ENCODE results near the gene HSP90AA1.

Gene HSP90AA1

DNA sequence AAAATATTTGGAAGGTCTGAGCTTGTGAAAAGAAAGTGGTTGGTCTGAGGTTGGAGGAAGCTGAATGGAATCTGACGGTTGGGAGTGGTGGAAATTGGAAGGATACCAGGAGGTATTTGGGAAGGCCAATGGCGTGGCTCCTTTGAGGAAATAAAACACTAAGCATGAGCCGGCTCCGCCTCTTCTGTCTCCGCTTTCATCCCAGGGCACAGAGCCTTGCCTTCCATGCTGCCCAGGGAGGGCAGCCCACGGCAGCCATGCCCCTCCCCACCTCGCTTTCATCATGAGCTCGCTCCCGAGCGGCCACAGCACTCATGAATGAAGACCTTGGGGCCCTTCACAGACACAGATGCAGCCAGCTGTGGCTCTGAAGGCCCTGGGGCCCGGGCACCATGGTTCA lies 36.2 kb downstream of the HSP90AA1 start:
- peaks cover 39% of the 10 kb centered on the region for H3K36me3 ChIP-seq (replicated peaks; ENCODE audit: low read depth, low read length)
- H3K27me3 ChIP-seq (ENCODE audit: low read depth, low read length): no peaks in the 10 kb centered on the region
- no peak overlapping the region for H3K9ac ChIP-seq (ENCODE audit: low read length)

DNA sequence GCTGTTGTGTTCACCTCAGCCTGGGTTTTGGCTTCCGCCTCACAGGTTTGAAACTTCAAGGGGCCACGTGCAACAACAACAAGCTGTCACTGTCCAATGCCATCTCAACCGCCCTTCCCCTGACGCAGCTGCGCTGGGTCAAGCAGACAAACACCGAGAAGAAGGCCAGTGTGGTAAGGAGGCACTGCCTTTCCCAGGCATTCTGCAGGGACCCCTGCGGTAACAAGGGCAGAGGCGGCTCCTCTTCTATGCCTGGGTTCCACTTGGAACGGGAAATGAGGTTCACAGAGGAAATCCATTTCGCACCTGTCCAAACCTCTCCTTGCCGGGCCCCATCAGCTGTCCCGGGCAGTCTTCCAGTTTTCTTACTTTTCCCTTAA lies 36.8 kb downstream of the HSP90AA1 start:
- no peaks in the 10 kb centered on the region for H3K9me3 ChIP-seq (ENCODE audit: insufficient read depth, low read length)
- H3K36me3 ChIP-seq (replicated peaks; ENCODE audit: low read depth, low read length): peaks cover 40% of the 10 kb centered on the region
- no peak overlapping the region for H3K9ac ChIP-seq (ENCODE audit: low read length)
- TF ChIP-seq, protein P1, sequence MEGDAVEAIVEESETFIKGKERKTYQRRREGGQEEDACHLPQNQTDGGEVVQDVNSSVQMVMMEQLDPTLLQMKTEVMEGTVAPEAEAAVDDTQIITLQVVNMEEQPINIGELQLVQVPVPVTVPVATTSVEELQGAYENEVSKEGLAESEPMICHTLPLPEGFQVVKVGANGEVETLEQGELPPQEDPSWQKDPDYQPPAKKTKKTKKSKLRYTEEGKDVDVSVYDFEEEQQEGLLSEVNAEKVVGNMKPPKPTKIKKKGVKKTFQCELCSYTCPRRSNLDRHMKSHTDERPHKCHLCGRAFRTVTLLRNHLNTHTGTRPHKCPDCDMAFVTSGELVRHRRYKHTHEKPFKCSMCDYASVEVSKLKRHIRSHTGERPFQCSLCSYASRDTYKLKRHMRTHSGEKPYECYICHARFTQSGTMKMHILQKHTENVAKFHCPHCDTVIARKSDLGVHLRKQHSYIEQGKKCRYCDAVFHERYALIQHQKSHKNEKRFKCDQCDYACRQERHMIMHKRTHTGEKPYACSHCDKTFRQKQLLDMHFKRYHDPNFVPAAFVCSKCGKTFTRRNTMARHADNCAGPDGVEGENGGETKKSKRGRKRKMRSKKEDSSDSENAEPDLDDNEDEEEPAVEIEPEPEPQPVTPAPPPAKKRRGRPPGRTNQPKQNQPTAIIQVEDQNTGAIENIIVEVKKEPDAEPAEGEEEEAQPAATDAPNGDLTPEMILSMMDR (IDR thresholded peaks at IDR 0.05; ENCODE audit: low read depth, low read length): no peak
- no peak for TF ChIP-seq EZH2phosphoT487 (IDR thresholded peaks at IDR 0.05; ENCODE audit: low read depth)
- H4K20me1 ChIP-seq (ENCODE audit: insufficient read depth, low read length): no peaks in the 10 kb centered on the region
- H3K4me2 ChIP-seq (ENCODE audit: low read length): no peak overlapping the region
- H3K4me1 ChIP-seq (ENCODE audit: low read length): no peaks in the 10 kb centered on the region
- no peaks in the 10 kb centered on the region for H3K79me2 ChIP-seq (ENCODE audit: low read length)
- no peak overlapping the region for H2AFZ ChIP-seq (ENCODE audit: low read depth, low read length)
- no peak overlapping the region for H3K4me3 ChIP-seq (ENCODE audit: low read length)
- no peak overlapping the region for H3K27ac ChIP-seq (ENCODE audit: low read length)
- no peaks in the 10 kb centered on the region for H3K27me3 ChIP-seq (ENCODE audit: low read depth, low read length)

More for the DNA sequence above, 36.2 kb downstream of the HSP90AA1 start:
- H3K27ac ChIP-seq (ENCODE audit: low read length): no peak overlapping the region
- no peaks in the 10 kb centered on the region for H3K79me2 ChIP-seq (ENCODE audit: low read length)
- TF ChIP-seq, protein P1 (IDR thresholded peaks at IDR 0.05; ENCODE audit: low read depth, low read length): no peak
- no peak for TF ChIP-seq EZH2phosphoT487 (IDR thresholded peaks at IDR 0.05; ENCODE audit: low read depth)
- H3K4me1 ChIP-seq (ENCODE audit: low read length): no peaks in the 10 kb centered on the region
- no peaks in the 10 kb centered on the region for H4K20me1 ChIP-seq (ENCODE audit: insufficient read depth, low read length)
- no peak overlapping the region for H3K4me3 ChIP-seq (ENCODE audit: low read length)
- no peak overlapping the region for H3K4me2 ChIP-seq (ENCODE audit: low read length)
- no peaks in the 10 kb centered on the region for H3K9me3 ChIP-seq (ENCODE audit: insufficient read depth, low read length)
- H2AFZ ChIP-seq (ENCODE audit: low read depth, low read length): no peak overlapping the region

DNA sequence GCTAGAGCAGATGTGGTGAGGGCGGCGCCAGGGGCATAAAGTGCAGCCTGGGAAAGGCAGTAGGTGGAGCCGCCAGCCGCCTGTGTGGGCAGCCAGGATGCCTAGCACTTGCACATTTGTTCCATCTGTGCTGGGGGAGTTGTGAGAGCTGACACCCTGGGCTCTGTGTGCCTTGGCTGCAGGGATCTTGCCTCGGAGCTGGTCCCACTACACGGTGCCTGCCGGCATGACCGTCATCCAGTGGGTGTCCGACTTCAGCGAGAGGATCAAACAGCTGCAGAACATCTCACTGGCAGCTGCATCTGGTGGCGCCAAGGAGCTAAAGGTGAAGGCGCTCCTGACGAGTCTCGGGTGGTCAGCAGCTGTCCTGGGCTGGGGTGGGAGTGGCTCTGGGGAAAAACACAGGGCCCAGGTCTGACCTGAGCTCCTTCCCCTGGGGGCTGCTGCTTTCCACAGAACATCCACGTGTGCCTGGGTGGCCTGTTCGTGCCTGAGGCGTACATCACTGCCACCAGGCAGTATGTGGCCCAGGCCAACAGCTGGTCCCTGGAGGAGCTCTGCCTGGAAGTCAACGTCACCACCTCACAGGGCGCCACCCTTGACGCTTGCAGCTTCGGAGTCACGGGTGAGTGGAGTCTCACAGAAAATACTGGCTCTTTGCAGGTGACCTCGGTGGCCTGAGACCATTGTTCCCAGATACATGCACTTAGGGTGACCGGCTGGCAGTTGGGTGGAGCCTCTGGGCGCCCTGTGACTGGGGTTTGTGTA lies 37.4 kb downstream of the HSP90AA1 start:
- no peak for TF ChIP-seq EZH2phosphoT487 (IDR thresholded peaks at IDR 0.05; ENCODE audit: low read depth)
- Histone ChIP-seq H4K20me1 (ENCODE audit: insufficient read depth, low read length) (no peaks in the 10 kb centered on the region), H3K4me2 (ENCODE audit: low read length) (no peak overlapping the region), H3K27ac (ENCODE audit: low read length) (no peak overlapping the region), H3K36me3 (replicated peaks; ENCODE audit: low read depth, low read length) (peaks cover 43% of the 10 kb centered on the region), H2AFZ (ENCODE audit: low read depth, low read length) (no peak overlapping the region), H3K4me3 (ENCODE audit: low read length) (no peak overlapping the region), H3K27me3 (ENCODE audit: low read depth, low read length) (no peaks in the 10 kb centered on the region), H3K9ac (ENCODE audit: low read length) (no peak overlapping the region), H3K9me3 (ENCODE audit: insufficient read depth, low read length) (no peaks in the 10 kb centered on the region), H3K4me1 (ENCODE audit: low read length) (no peaks in the 10 kb centered on the region), H3K79me2 (ENCODE audit: low read length) (no peaks in the 10 kb centered on the region)

DNA sequence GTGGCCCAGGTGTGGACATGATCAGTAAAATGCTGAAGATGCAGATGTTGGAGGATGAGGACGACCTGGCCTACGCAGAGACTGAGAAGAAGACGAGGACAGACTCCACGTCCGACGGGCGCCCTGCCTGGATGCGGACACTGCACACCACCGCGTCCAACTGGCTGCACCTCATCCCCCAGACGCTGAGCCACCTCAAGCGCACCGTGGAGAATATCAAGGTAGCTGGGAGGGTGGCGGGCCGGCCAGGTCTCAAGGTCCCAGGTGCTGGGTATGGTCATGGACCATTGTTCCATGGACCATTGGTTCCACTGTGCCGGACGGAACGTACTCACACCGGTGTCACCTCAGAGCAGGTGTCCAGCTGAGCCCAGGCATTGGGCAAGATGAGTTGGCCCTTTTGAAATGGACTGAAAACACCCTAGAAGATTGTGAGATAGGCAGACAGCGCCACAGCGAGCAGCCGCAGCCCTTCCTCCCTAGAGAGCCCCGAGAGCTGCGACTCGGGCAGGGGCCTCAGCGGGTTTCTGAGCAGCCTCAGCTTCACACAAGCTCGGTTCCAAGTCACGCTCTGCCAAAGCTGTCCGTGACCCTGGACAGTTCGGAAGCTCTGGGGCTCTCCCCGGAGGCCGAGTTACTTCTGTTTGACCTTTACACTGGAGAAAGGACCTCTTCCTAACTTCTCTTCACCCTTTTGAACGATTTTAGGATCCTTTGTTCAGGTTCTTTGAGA lies 38.9 kb downstream of the HSP90AA1 start:
- Histone ChIP-seq H3K27ac (ENCODE audit: low read length) (no peak overlapping the region), H4K20me1 (ENCODE audit: insufficient read depth, low read length) (no peaks in the 10 kb centered on the region), H3K4me3 (ENCODE audit: low read length) (no peak overlapping the region), H3K9ac (ENCODE audit: low read length) (no peak overlapping the region), H3K4me2 (ENCODE audit: low read length) (no peak overlapping the region), H3K79me2 (ENCODE audit: low read length) (no peaks in the 10 kb centered on the region), H3K9me3 (ENCODE audit: insufficient read depth, low read length) (no peaks in the 10 kb centered on the region), H3K4me1 (ENCODE audit: low read length) (no peaks in the 10 kb centered on the region), H3K36me3 (replicated peaks; ENCODE audit: low read depth, low read length) (peaks cover 55% of the 10 kb centered on the region), H2AFZ (ENCODE audit: low read depth, low read length) (no peak overlapping the region), H3K27me3 (ENCODE audit: low read depth, low read length) (no peaks in the 10 kb centered on the region)
- TF ChIP-seq EZH2phosphoT487 (IDR thresholded peaks at IDR 0.05; ENCODE audit: low read depth): no peak
- TF ChIP-seq, protein P1 (IDR thresholded peaks at IDR 0.05; ENCODE audit: low read depth, low read length): no peak
